Cerebellar cortex (tissue), 1 donor: ENCODE measurements around the gene GBF1.

Experiments
- DNase-seq: peaks from one replicate; pipeline ENCODE4 v3.0.0-alpha.2; 2015; ENCODE audit warnings: low spot score

The GBF1 gene

DNA sequence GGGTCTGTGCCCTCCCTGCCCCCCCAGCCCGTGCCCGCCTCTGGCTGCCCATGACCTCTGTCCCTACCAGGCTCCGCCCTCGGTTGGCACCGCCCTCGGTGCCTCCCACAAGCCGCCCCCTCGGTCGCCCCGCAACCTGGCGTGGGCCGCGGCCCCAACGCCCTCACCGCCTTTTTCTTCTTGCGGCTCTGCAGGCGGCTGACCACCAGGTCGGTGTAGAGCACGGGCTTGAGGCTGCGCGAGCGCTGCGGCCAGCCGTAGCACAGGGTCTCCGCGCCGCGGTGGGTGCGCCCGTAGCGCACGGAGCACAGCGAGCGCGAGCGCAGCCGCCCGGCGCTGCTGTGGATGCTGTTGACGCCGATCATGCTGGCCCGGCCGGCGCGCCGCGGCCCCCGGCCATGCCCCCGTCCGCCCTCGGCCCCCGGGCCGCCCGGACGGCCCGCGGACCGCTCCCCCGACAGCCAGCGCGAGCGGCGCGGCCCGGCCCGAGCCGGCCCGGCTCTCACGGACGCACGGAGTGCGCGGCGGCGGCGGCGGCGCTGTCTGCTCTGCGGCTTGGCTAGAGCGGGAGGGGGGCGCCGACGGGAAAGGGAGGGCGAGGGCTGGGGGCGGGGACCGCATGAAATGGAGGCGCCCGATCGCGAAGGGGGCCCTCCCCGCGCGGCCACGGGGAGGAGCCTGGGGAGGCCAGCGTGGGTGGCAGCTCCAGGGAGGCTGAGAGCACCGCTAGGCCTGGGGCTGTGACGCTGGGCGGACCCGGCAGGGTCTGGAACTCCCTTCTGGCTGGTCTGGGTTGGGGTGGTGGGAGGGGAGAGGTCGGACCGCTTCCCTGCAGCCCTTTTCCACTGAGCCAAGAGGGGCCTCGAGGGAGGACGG lies 163.6 kb downstream of the GBF1 start:
- DNase-seq, result no peak

DNA sequence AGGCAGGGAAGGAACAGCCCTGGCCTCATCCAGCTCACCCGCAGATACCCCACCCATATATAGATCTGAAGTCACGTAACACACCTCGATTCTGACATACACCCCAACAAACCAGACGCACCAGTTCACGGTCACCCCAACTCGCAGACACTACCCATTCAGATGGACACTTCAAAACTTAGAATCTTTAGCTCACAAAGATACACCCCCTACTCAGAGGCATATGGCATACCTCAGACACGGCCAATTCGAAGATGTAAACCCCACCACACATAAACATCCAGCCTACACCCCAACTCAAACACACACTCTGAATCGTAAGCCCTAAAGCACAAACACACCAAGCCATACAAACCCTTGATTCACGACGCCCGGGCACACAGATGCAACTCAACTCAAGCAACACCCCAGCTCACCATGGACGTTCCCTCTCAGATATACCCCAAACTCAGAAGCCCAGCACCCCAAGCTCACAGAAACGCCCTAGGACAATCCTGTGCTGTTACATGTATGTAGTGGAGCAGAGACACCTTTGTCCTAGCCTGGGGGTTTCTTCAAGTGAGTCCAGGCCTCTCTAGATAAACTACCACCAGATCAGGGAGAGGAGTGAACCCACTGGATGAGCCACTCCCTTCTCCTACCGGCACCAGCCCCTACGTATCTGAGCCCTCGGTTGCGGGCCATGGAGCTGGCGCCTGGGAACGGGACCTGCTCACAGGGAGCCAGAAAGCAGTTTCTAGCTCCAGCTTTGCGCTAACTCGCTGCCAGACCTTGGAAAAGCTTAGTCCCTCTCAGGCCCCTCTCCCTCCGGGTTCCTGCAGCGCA lies 164.5 kb downstream of the GBF1 start:
- no peak for DNase-seq

DNA sequence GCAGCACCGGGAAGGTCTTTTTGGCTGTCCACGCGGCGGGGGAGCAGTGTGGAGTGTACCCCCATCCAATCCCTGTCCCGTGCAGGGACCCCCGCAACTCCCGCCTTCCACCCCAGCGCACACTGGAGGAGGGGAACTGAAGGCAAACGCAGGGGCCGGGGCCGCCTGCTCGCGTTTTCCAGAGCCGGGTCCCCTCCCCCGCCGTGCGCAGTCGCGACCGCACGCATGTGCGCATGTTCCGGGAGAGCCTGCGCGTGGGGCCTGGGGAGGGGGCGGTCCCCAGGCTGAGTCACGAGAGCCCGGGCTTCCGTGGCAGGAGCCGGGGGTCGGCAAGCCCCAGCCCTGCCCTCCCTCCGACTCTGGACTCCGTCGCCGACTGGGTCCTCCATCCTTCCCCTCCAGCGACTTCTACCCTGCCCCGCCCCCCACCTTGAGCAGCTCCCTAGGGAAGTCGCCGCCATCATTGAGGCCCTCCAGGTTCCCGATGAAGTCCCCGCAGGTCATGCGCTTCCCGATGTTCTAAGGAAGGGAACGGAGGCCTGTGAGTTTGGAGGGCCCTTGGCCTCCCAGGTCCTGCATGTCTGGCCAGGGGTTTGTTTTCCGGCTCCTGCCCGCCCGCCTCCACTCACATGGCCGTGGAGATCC lies 165.2 kb downstream of the GBF1 start:
- no peak for DNase-seq

DNA sequence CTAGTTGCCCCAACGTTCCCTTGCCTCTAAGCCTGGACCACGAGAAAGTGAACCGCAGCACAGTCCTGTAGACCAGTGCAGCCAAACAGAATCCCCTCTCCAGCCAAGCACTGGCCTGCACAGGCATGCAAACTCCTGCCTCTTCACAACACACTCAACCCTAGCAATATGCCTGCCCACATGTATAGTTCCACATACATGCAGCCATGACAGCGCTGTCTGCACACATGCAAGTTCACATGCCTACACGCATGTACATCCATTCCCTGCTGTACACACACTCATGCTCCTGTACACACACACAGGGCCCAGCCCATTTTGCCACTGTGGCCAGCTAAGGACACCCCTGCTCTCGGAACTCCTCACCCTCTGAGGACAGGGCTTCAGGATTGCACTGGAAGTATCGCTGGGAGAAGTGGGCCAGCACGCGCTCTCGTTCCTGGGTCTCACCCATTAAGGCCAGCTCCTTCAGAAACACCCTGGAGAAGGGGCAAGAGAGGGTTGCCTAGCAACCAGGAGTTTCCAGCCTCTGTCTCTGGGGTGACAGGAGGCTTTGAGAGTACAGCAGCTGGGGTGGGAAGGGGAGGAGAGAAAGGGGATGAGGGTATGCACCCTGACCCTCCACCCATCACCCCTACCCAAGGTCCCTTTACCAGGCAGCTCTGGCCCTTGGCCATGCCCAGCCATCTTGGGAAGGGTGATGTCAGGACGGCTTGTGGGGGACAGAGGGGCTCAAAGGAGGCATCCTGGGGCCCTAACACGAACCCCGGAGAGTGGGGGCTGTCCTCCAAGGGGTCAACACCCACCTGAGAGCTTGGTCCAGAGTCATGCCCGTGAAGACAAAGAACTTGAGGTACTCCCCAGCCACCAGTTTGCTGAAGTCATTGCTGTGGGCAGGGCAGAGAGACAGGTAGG lies 166.3 kb downstream of the GBF1 start:
- DNase-seq, result no peak

DNA sequence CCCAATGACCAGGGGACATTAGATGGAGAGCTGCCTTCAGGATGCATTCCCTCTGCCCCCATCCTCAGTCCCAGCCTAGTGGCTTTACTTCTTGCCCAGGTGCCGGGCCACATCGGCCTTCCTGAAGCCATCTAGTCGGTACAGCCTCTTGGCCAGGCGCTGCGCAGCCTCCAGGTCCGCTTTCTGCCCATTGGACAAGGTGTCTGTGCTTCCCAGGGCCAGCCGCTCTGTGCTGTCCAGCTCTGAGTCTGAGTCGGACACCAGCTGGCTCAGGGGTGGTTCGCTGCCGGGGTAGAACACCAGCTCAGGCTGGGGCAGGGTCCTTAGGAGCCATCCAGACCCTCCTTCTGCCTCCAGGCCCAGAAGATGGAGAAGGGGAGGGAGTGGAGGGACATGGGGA lies 167.0 kb downstream of the GBF1 start:
- no peak for DNase-seq

DNA sequence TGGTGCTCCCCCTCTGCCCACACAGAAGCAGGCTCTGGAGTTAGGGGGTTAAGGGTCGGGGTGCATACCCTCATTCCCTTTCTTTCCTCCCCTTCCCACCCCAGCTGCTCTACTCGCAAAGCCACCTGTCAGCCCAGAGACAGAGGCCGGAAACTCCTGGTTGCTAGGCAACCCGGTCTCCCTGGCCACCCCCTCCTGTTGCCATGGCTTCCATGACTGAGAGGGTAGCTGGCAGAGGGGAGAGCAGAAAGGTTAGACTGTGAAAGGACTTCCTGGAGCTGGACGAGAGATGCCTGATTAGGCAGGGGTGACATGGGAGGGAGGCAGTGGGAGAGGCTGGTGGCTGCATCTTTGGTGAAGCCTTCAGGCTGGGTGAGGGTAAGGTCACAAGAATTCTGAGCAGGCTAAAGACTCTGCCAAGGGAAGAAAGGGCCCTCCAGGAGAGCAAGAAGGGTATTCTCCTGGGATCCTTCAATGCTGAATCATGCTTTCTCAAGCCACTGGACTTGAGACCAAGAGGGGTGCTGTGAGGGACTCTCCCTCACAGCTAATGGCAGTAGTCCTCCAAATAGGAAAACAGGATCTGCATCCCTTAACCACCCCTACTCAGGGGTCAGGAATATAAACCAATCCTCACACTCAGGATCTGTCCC lies 167.8 kb downstream of the GBF1 start:
- peak; percentile 58 for DNase-seq

DNA sequence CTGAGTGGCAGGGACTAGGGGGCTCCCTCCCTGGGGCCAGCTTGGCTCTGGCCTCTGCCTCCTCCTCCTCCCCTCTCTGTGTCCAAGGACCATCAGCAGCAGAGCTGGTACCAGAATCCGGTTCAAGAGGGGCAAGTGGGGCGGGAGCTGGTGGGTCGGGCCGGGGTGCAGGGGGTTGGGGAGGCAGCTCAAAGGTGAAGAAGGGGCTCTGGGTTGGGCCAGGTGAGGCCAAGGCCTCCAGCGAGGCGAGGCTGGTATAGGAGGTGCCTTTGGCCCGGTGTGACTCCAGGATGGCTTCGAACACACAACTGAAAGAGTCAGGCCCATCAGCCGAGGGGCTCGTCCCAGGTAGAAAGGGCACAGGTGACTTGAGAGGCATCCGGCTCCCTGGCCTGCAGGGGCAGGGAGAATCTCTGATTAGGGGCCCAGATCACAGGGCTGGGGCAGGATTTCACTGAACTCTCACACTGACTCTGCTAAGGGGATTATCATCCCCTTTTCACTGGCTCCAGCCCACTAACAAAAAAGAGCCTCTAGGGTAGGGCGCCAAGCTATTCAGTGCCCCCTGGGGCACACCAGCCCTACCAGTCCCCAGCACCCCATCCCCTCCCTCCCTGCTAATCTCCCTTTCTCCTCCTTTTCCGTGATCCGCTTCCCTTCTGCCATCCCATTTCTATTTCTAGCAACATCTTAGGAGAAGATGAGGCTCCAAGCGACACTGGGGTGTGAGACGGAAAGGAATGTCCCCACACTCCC lies 168.7 kb downstream of the GBF1 start:
- no peak for DNase-seq

DNA sequence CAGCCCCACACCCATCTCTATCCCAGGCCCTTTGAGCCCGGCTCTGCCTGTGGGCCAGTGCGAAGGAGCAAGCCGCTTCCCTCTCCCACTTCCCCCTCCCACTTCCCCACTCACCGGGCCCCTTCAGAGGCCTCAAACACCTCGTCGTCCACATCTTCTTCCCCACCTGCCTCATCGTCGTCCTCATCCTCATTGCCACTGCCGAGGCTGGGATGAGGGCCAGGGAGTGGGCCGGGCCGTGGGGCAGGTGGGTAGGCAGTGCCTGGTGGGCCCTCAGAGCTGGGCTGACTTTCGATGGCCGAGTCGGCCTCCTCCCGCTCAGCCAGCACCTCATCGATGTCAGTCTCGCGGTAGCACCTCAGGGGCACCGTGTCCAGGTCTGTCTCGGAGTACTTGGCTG lies 169.4 kb downstream of the GBF1 start:
- no peak for DNase-seq

DNA sequence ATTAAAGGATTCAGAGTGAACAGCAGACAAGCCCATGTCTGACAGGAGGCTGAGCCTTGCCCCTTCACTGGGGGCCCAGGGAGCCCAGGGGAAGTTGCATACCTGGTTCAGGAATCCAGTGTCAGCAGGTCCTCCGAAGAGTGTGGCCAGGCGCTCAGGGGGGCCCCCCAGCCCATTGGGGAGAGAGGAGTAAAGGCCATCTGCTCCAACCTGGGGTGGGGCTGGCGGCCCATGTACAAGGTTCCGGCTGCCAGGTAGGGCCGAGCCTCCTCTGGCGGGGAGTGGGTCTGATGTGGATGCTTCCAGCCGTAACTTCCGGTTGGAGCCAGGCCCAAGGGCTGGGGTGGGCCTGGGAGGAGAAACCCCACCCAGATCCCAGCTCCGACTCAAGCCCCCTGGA lies 171.0 kb downstream of the GBF1 start:
- DNase-seq, result no peak

DNA sequence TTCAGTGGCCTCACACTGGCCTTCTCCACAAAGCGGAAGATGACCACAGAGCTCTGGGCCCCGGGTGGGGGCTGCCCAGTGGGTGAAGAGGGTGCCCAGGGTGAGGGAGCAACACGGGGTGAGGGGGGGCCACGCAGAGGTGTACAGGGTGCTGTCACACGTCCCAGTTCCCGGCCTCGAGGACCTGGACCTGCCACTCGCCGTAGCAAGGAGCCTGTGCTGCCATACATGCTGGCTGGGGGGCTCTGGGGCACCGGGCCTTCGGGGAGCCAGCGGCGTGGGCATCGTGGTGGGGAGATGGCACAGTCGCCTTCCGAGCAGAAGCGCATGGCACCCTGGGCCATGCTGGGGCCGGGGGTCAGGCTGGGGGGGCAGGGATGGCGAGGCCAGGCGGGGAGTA lies 171.4 kb downstream of the GBF1 start:
- no peak for DNase-seq

DNA sequence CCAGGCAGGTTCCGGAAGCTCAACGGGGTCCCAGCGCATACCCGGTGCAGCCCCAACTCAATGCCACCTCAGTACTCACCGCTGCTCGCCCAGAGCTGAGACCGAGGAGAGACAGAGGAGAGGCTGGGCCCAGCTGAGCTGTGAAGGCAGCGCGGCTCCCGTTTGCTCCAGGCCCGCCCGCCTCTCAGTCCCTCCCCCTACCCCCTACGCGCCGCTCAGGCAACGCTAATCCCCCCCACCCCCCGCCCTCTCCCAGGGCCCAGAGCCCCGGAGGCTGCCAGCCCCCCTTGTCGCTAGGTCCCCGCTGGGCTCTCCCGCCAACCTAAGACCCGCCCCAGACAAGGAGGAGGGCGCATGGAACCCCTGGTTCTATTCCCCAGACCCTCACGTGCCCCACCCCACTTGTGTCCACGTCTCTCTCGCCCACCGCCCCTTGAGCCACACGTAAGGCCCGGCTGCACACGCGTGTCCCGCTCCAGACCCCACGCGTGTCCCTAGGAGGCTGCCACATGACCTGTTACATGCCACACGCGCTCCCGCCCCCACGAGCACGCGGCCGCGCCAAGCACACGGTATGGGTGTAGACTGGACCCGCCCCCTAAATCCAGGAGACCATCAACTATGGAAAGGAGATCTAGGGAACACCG lies 173.4 kb downstream of the GBF1 start, which contains the start of gene PSD:
TSS of gene PSD (minus strand) at position 164 of the 647 bp plus-strand sequence. CDS start 1,747 bp downstream, outside the sequence.
- peak; percentile 44 for DNase-seq

DNA sequence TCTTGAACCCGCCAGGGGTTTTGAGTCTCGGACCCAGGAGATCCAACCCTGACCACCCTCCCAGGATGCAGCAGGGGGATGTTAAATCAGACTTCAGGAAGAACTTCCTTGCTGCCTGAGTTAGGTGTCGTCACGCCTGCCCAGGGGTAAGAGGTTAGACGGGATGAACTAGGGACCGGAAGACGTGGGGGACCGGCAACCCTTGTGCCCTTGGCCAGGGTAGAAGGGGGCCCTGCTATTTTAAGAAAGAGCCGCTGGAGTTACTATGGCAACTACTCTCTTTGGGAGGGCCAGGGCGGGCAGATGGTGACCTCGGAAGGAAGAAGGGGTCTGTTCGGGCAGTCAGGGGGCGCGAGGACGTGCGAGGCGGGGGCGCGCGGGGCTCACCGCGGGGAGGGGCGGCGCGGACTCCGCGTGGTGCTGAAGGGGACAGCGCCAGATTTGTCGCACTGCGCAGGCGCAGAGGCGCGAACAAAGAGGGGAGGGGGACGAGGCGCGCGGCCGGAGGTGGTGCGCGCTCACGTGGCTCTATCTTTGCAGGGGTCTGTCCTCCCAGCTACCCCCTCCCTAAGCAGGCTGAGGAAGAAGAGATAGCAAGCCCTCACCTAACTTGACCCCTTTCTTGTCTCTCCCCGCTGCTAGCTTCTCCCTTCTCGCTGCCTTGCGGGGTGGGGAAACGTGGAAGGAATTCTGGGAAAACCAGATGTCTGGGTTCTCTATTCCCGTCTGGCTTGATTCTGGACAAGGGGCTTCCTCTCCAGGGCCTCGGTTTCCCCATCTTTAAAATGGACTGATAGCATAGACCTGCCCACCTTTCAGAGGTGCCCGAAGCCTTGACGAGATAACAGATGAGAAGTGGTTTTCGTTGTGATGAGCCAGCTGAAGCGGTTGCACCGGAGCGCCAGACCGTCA lies 174.2 kb downstream of the GBF1 start:
- DNase-seq, result peak; percentile 70

DNA sequence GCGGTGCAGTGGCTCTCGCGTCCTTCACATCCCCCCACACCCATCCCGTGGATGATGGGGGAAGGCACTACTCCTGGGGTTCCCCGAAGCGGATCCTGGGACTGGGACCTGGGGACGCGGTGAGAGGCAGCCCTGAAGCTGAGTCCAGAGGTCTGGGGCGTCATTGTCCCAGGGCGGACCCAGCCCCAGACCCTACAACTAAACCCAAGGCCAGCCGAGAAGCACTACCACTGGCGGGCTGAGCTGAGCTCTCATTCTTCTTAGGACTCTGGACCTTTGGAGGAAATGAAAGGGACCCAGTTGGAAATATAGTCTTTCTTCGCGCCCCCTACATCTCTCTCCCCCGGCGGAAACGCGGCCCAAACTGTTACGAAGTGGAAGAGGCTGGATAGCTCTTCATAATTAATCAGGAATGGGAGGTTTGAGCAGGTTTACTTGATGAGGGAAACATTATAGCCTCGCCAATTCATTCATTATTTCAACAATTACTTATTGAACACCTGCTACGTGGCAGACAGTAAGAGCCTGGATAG lies 174.9 kb downstream of the GBF1 start:
- no peak for DNase-seq

DNA sequence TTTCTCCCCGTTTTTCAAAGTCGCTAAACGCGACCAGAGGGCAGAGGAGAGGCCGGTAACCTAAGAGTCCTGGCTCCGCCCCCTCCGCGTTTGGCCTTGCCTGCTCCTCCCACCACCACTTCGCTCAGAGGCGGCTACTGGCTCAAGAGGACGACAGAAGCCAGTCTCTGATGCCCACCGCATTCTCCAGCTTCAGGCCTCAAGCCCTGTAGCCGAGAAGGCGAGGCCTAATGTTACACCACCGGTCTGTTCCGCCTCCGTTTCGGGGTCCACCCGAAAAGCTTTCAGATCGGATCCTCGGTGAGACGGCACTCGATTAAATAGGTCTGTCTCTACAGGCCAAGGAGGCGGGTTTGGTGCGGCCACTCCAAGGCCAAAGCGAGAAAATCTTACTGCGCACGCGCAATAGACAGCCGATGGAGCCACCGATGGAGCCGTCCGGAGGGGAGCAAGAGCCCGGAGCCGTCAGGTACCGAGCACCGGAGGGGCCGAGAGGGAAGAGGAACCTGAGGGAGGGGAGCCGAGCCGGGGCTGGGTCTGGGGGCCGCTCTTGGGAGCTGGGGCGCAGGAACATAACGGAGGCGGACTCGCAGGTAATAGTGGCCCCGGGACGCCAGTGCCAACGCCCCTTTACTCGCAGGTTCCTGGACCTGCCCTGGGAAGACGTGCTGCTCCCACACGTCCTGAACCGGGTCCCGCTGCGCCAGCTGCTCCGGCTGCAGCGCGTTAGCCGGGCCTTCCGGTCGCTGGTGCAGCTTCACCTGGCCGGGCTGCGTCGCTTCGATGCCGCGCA lies 175.6 kb downstream of the GBF1 start, which contains the start of gene FBXL15:
TSS of gene FBXL15 (plus strand) at position 123 of the 793 bp plus-strand sequence. CDS start at position 417, 294 bp downstream.
- peak; percentile 98 for DNase-seq

DNA sequence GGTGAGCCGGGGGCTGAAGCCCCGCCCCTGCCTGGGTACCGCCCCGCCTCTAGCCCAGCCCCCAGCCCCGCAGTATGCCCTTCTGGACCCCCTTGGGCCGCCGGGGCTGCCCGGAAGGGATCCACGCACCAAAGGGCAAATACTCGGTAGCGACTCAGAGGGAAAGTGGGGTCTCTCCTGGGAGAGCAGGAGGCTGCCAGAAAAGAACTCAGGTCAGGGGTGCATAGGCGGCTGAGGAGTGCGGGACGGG lies 176.1 kb downstream of the GBF1 start:
- DNase-seq, result no peak

DNA sequence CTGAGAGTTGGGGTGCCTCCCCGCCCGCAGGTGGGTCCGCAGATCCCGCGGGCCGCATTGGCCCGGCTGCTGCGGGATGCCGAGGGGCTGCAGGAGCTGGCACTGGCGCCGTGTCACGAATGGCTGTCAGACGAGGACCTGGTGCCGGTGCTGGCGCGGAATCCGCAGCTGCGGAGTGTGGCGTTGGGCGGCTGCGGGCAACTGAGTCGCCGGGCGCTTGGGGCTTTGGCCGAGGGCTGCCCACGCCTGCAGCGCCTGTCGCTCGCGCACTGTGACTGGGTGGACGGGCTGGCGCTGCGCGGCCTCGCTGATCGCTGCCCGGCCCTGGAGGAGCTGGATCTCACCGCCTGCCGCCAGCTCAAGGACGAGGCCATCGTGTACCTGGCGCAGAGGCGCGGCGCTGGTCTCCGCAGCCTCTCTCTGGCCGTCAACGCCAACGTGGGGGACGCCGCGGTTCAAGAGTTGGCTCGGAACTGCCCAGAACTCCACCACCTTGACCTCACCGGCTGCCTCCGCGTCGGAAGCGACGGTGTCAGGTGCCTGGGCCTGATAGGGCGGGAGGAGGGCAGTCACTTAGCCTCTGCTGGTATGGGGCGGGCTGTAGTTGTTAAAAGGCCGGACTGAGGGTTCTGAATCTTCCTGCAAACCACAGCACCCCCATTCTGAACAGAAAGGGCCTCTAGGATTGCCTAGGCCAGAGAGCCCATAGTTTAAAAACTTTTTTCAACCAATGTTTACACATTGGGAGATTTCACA lies 176.6 kb downstream of the GBF1 start:
- peak; percentile 40 for DNase-seq
